Stimulated activated CD4-positive, alpha-beta T cell treated with anti-CD3 and anti-CD28 coated beads, Interleukin-1b, Interleukin-23, amount 100 ng/mL, for 24 hours (primary cell): ENCODE results near the gene CRHR2.

Experiments
- DNase-seq, 4 experiments: peaks; one replicate each; pipeline ENCODE4 v3.0.0-alpha.2; 2020; ENCODE audit warnings: low read depth in 4 of 4, low spot score in 1 of 4

CRHR2 gene

GRCh38 chr7:30707391-30708357 is 25.4 kb upstream of the CRHR2 start:
- DNase-seq = no peak

DNA sequence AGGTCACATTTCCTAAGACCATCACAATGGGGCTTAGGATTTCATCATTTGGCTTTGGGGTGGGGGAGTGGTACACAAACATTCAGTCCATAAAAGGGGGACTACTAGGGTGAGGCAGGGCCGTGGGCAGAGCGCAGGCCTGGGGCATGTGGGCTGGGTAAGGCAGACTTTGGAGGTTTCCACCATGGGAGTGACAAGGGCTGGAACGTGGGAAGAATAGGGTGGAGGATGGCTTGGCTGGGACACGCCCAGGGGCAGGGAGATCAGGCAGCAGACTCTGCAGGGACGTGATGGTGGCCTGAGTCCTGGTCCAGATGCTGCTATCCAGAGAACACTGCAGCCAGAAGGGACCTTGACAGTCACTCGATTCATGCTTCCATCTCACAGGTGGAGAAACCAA is 24.7 kb upstream of the CRHR2 start:
- DNase-seq = no peak

- DNase-seq = no peak
Observed at GRCh38 chr7:30706316-30706715, 24.1 kb upstream of the CRHR2 start.

DNA sequence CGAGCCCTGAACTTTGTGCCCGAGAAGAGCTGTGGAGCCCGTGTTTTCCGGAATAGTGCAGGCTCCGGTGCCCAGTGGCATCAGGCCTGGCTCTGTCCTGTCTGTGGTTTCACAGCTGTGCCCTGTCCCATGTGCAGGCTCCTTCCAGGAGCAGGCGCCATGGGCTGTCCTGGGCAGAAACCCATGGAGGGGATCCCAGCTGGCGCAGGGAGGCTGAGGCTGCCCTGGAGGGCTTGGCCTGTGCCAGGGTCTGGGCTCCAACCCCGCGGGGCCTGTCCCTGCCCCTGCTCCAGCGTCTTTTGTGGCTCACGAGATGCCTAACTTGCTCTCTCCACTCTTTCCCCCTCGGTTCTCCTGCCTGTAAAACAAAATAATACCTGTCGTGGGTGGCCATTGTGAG is 23.3 kb upstream of the CRHR2 start:
- DNase-seq = no peak

- DNase-seq = no peak
Observed at GRCh38 chr7:30705008-30705407, 22.8 kb upstream of the CRHR2 start.

DNA sequence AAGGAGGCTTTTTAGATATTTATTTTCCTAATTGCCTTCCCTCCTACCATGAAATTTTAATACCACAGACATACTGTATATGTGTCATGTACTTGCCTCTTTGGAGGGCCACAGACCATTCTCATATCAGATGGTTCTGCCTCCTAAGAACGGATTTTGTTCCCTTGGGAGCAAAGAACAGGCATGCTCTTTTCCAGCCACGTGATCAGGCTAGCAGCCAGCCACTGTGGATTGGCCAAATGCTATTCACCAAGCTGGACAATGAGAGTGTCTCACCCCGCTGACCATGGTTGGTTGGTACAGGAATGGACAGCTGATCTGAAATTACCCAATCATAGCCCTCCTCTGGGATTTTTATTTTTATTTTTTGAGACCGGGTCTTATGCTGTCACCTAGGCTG is 21.5 kb upstream of the CRHR2 start:
- DNase-seq = no peak

DNA sequence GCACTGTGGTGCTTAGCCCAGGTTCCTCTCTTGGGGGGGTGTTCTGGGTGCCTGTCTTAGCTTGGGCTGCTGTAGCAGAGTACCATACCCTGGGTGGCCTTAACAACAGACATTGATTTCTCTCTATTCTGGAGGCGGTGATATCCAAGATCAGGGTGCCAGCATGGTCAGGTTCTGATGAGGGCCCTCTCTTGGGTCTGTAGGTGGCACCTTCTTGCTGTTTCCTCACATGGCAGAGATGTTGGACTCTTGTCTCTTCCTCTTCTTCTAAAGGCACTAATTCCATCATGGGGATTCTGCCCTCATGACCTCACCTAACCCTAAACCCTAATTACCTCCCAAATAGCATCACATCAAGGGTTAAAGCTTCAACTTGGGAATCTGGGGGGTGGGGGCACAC is 19.9 kb upstream of the CRHR2 start:
- DNase-seq = no peak

- no peak for DNase-seq
Observed at GRCh38 chr7:30700941-30701340, 18.7 kb upstream of the CRHR2 start.

DNA sequence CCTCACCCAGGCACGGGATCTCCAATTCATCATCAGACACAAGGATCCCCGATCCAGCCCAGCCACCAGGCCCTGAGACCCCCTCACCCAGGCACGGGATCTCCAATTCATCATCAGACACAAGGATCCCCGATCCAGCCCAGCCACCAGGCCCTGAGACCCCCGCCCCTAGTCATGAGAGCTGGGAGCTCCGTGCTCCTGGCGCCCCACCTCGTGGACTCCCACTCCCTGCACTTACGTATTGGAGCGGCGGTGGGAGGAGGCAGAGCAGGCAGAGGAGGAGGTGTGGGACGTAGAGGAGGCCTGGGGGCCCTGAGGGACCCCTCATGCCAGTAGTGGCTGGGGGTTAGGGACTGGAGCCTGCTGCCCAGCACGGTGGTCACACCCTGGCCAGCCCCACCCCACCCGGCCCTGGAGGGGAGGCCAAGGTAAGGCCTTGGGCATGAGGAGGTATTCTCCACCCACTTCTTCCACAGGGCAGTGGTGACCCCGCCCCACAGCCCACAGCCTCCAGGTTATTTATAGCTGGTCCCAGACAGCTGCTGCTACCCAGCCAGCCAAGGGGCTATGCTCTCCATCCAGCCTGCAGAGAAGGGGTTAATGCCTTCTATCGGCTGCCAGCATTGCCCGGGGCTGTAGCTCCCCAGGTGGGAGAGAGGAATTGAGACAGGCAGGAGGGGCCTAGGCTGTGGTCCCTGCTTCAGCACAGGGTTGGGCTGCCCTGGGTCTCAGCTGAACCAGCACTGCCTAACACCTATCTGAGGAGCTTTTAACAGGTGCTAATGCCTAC is 17.6 kb upstream of the CRHR2 start:
- no peak for DNase-seq

DNA sequence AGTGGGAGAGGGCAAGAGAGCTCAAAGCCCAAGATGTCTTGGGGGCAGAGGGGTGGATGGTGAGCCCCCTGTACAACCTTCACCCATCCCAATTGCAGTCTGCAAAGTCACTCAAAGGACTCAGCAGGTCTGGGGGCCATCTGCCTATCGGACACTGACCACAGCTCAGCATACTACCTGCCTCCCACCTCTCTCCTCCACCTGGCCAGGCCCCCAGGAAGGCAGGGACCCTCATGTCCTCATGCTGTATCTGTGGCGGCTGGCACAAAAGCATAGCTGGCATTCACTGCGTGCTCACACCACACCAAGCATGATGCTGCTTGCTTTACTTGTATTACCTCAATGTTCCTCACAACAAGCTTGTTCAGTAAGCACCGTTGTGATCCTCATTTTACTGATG is 16.2 kb upstream of the CRHR2 start:
- no peak for DNase-seq

- DNase-seq = no peak
Observed at GRCh38 chr7:30697719-30698460, 15.6 kb upstream of the CRHR2 start.

DNA sequence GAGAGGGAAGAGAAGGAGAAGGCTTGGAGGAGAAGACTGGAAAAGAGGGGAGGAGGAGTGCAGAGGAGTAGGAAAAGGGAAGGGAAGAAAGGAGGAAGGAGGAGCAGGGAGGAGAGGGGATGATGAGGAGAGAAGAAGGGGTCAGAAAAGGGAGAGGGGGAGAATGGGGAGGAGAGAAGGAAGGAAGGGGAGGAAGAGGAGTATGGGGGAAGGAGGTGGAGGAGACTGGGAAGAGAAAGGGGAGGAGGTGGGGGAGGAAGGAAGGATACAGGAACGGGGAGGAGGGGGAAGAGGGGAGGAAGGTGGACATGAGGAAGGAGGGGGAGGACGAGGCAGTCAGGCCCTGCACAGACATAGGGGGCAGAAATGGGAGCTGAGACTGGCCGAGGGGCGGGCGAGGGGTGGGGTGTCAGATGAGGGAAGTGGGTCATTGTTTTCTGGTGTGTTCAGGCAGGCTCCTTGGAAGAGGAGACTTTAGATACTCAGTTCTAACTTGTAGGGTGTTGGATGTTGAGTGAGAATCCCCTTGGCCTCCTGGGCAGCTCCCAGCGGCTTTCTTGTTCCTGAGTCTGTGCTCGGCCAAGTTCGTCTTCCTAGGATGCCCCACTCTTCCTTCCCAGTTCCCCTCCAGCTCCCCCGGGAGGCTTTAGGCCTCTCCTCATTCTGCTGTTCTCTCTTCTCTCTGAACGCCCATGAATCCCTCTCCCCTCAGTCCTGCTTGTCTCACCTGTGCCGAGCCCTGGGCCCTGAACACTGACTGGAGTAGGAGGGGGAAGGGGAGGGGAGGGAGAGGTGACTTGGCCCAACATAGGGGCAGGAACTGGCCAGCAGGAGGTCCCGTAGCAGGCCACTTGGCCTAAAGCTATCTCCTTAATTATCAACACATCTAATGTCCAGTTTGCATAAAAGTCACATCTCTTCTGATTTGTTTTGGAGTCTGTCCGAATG is 12.8 kb upstream of the CRHR2 start:
- no peak for DNase-seq

DNA sequence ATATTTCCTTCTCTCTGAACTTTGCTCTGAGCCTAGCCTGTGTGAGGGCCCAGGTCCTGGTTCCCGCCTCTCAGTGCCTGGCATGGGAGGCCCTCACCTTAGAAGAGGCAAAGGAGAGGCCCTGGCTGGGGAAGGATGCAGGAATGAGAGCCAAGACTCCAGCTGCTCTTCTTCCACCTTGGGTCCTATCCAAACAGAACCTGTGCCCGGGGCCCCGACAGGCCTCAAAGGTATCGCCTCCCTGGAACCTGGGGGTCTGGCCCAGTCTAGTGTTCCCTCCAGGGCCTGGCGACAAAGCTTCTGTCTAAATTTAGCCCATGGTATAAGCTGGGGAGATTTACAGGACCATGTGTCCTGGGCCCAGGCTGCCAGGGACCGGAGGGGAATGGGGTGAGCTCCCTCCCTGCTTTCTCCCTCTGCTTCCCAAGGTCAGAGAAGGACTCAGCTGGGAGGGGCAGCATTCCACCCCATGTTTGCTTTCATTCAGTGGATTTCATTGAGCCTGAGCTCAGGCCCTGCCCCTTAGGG is 12.0 kb upstream of the CRHR2 start:
- no peak for DNase-seq

GRCh38 chr7:30692882-30693281 is 10.6 kb upstream of the CRHR2 start:
- DNase-seq = no peak

DNA sequence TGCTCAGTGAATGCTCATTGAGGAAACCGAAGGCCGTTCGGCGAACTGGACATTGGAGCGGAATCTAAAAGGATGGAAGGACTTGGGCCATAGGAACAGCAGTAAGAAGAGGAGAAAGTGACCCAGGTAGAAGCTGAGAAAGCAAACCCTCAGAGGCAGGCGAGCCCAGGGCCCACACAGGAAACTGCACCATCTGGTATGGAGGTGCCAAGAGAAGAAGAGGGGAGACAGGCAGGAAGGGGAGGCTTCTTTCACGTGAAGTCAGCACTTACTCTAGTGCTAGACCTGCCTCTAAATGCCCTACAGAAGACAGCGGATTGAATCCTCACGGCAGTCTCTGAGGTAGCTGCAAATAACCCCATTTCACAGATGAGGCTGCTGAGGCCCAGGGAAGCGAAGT is 10.2 kb upstream of the CRHR2 start:
- no peak for DNase-seq

- no peak for DNase-seq
Observed at GRCh38 chr7:30690011-30690410, 7.8 kb upstream of the CRHR2 start.

- DNase-seq = no peak
Observed at GRCh38 chr7:30688718-30689221, 6.5 kb upstream of the CRHR2 start.

GRCh38 chr7:30687604-30688003 is 5.3 kb upstream of the CRHR2 start:
- DNase-seq = no peak

GRCh38 chr7:30684351-30684750 is 2.1 kb upstream of the CRHR2 start:
- DNase-seq = no peak

DNA sequence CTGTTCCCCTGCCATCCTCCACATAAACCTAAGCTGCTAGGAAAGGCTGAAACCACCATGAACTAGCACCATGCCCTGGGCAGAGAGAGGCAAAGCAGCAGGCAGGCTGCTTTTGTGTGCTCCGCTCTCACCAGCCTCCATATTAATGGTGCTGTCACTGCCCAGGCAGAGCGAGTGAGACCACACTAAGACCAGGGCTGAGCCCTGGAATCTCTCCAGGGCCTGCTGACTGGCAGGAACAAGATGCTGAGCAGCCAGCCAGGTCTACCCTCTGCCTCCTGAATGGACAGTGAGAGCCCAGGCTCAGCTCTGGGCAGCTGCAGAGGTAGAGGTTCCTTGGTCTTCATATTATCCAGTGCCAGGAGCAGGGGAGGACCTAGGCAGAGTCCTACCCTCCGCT is 1.6 kb upstream of the CRHR2 start:
- no peak for DNase-seq
